RWPE2 (cell line): ENCODE measurements around the gene TWIST2.

Experiments used
- ATAC-seq: fragments of 200-7000 bp; cut with Tn5 transposase; 3 replicates; pipeline ENCODE4 v1.9.1; 2021; ENCODE audit warnings: low read depth
- DNase-seq: peaks from one replicate; pipeline ENCODE4 v3.0.0-alpha.2; 2020; ENCODE audit warnings: low spot score
- H3K27ac ChIP-seq: fragments of 450-650 bp; 2 replicates; pipeline ENCODE4 v1.5.1; 2017; ENCODE audit warnings: mild to moderate bottlenecking; ENCODE audit not compliant: poor library complexity, severe bottlenecking
- H3K27me3 ChIP-seq: fragments of 250-450 bp; sonication (Bioruptor Pico); 2 replicates; pipeline ENCODE4 v1.5.1; 2021; ENCODE audit warnings: mild to moderate bottlenecking, moderate library complexity; ENCODE audit not compliant: insufficient read depth, poor library complexity, severe bottlenecking
- H3K36me3 ChIP-seq: fragments of 250-450 bp; sonication (Bioruptor Pico); 2 replicates; pipeline ENCODE4 v1.5.1; 2020; ENCODE audit warnings: low read depth, mild to moderate bottlenecking, moderate library complexity
- H3K4me1 ChIP-seq: fragments of 250-450 bp; sonication (Bioruptor Pico); 2 replicates; pipeline ENCODE4 v1.5.1; 2021; ENCODE audit warnings: mild to moderate bottlenecking, moderate library complexity; ENCODE audit not compliant: insufficient read depth, poor library complexity, severe bottlenecking
- H3K4me3 ChIP-seq: fragments of 250-450 bp; sonication (Bioruptor Pico); 2 replicates; pipeline ENCODE4 v1.5.1; 2021; ENCODE audit warnings: mild to moderate bottlenecking, moderate library complexity; ENCODE audit not compliant: severe bottlenecking
- H3K9me3 ChIP-seq: fragments of 250-450 bp; sonication (Bioruptor Pico); 2 replicates; pipeline ENCODE4 v1.5.1; 2021; ENCODE audit warnings: mild to moderate bottlenecking, moderate library complexity; ENCODE audit not compliant: severe bottlenecking
- CTCF ChIP-seq: fragments of 450-650 bp; IDR thresholded peaks from one replicate; pipeline ENCODE4 v1.5.1; 2017; ENCODE audit warnings: mild to moderate bottlenecking, moderate library complexity; ENCODE audit not compliant: poor library complexity, severe bottlenecking

TWIST2 gene

GRCh38 chr2:238940806-238941205 lies 92.9 kb downstream of the TWIST2 start:
- Histone ChIP-seq H3K27me3 (no peaks in the 10 kb centered on the region), H3K4me3 (no peak overlapping the region), H3K27ac (no peak overlapping the region), H3K4me1 (peaks cover 11% of the 10 kb centered on the region), H3K36me3 (no peaks in the 10 kb centered on the region), H3K9me3 (no peaks in the 10 kb centered on the region)
- TF ChIP-seq CTCF, result no peak
- DNase-seq, result no peak
- ATAC-seq, result no peak

GRCh38 chr2:238941262-238941792 lies 93.4 kb downstream of the TWIST2 start:
- no peak for TF ChIP-seq CTCF
- Histone ChIP-seq H3K27me3 (no peaks in the 10 kb centered on the region), H3K4me1 (peaks cover 11% of the 10 kb centered on the region), H3K36me3 (no peaks in the 10 kb centered on the region), H3K4me3 (no peak overlapping the region), H3K9me3 (no peaks in the 10 kb centered on the region), H3K27ac (no peak overlapping the region)
- no peak for ATAC-seq
- DNase-seq, result no peak

GRCh38 chr2:238942080-238942725 lies 94.3 kb downstream of the TWIST2 start:
- Histone ChIP-seq H3K4me3 (no peak overlapping the region), H3K36me3 (no peaks in the 10 kb centered on the region), H3K9me3 (no peaks in the 10 kb centered on the region), H3K27me3 (no peaks in the 10 kb centered on the region), H3K4me1 (peaks cover 11% of the 10 kb centered on the region), H3K27ac (no peak overlapping the region)
- TF ChIP-seq CTCF, result no peak
- ATAC-seq, result no peak
- DNase-seq, result no peak

GRCh38 chr2:238942726-238943300 lies 94.9 kb downstream of the TWIST2 start:
- H3K4me3 ChIP-seq, result no peak overlapping the region
- no peaks in the 10 kb centered on the region for H3K27me3 ChIP-seq
- TF ChIP-seq CTCF, result no peak
- no peaks in the 10 kb centered on the region for H3K36me3 ChIP-seq
- ATAC-seq, result no peak
- no peak for DNase-seq
- no peak overlapping the region for H3K27ac ChIP-seq
- H3K9me3 ChIP-seq, result no peaks in the 10 kb centered on the region
- H3K4me1 ChIP-seq, result peaks cover 16% of the 10 kb centered on the region

GRCh38 chr2:238943338-238944067 lies 95.6 kb downstream of the TWIST2 start:
- TF ChIP-seq CTCF, result no peak
- Histone ChIP-seq H3K36me3 (no peaks in the 10 kb centered on the region), H3K27me3 (no peaks in the 10 kb centered on the region), H3K4me3 (no peak overlapping the region), H3K4me1 (peaks cover 23% of the 10 kb centered on the region), H3K27ac (no peak overlapping the region), H3K9me3 (no peaks in the 10 kb centered on the region)
- ATAC-seq (no peak), DNase-seq (no peak)
